ENCODE measurements around the gene FAM227B. TPM values are rescaled to one million over a fixed set of nuclear protein-coding genes. Genes with fewer than 3 reads are reported as not detected.
"Not testable (repeated sequence)": the region's sequence is repeated elsewhere in the genome, so short reads cannot be mapped to it uniquely, and the experiment has no call there.

FAM227B gene
- total RNA-seq, 1 donor from 2014 or later, result 4.6 TPM

DNA sequence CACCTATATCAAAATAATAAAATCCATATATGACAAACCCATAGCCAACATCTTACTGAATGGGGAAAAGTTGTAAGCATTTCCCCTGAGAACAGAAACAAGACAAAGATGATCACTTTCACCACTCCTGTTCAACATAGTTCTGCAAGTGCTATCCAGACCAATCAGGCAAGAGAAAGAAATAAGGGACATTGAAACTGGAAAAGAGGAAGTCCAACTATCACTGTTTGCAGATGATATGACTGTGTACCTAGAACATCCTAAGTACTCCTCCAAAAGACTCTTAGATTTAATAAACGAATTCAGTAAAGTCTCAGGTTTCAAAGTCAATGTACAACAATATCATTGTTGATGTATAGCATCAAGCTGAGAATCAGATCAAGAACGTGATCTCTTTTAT is 233.1 kb downstream of the FAM227B start:
- intact Hi-C loops (cut with micrococcal nuclease), result no loop called here

DNA sequence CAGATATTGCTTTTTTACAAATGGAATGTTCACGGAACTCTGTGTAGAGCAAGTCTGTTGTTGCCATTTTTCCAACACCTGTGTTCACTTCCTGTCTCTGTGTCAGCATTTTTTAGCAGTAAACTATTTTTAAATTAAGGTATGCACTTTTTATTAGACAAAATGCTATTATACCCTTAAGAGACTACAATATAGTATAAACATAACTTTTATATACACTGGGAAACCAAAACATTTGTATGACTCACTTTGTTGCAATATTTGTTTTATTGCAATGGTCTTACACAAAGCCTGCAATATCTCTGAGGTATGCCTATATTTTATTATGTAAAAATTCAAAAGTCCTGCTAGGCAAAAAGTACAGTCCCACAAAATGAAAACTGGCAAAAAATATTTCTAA is 237.4 kb downstream of the FAM227B start:
- intact Hi-C loops (cut with micrococcal nuclease), result loop anchor here (5.0 kb wide), 1 partner anchor 49 kb away; no protein-coding TSS in a partner anchor

DNA sequence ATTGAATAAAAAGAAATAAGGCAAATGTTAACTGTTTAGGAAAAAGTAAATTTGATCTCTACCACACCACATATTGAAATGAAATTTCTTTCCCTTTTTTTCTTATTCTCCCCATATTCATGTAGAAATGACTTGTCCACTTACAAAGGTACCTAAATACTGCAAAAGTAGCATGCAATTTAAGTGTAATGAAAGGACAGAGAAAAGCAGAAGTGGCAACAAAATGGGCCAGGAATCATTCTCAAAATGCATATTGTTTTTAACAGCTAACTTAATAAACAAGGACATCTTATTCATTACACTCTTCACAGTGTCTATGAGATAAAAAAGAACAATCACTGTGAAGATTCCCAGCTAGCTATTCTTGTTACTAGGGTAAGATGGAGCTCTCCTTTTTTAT is 238.2 kb downstream of the FAM227B start:
- intact Hi-C loops (cut with micrococcal nuclease), result loop anchor here (5.0 kb wide), 1 partner anchor 50 kb away; no protein-coding TSS in a partner anchor

- intact Hi-C loops (cut with micrococcal nuclease), result loop anchor here (5.0 kb wide), 1 partner anchor 51 kb away; no protein-coding TSS in a partner anchor
Observed at GRCh38 chr15:49380912-49381311, 239.7 kb downstream of the FAM227B start.

DNA sequence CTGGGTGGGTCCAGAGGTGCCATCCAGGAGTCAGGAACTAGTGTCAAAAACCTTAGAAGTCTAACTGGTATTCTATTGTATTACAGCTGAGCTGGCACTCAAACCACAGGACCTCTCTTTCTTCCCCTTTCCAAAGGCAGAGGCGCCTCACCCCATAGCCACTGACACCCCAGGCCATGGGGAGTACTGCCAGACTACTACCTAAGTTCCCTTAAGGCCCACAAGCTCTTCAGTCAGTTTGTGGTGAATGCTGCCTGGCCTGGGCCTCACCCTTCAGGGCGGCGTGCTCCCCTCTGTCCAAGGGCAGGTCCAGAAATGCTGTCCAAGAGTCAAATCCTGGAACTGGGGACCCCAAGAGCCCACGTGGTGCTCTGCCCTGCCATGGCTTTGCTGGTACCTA is 240.6 kb downstream of the FAM227B start:
- intact Hi-C loops (cut with micrococcal nuclease), result loop anchor here (5.0 kb wide), 1 partner anchor 52 kb away; no protein-coding TSS in a partner anchor

- intact Hi-C loops (cut with micrococcal nuclease), result loop anchor here (5.0 kb wide), 1 partner anchor 775 kb away; no protein-coding TSS in a partner anchor
Observed at GRCh38 chr15:49372366-49372765, 248.3 kb downstream of the FAM227B start.

DNA sequence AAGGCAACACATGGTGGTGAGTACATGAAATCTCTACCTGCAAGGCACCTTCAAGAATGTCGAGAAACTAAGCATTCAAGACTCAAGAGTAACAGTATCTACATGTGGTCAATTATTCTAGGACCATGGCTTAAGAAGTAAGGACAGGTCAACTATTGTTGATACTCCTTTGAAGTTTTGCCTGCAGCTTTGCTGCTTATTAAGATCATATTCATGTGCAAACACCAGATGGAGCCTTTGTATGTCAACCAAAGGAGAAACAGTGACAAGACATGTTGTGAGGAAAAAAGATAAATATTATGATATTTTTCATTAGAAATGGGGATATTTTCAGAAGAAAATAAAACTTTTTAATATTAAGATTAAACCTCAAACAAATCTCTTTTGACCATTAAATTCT is 249.8 kb downstream of the FAM227B start:
- intact Hi-C loops (cut with micrococcal nuclease), result loop anchor here (5.0 kb wide), 1 partner anchor 777 kb away; no protein-coding TSS in a partner anchor

- intact Hi-C loops (cut with micrococcal nuclease), result no loop called here
Observed at GRCh38 chr15:49366496-49366895, 254.1 kb downstream of the FAM227B start.

GRCh38 chr15:49361370-49361769 is 259.2 kb downstream of the FAM227B start:
- intact Hi-C loops (cut with micrococcal nuclease), result no loop called here

DNA sequence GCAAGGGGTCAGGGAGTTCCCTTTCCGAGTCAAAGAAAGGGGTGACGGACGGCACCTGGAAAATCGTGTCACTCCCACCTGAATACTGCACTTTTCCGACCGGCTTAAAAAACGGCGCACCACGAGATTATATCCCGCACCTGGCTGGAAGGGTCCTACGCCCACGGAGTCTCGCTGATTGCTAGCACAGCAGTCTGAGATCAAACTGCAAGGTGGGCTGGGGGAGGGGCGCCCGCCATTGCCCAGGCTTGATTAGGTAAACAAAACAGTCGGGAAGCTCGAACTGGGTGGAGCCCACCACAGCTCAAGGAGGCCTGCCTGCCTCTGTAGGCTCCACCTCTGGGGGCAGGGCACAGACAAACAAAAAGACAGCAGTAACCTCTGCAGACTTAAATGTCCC is 266.2 kb downstream of the FAM227B start:
- intact Hi-C loops (cut with micrococcal nuclease), result not testable (repeated sequence)

DNA sequence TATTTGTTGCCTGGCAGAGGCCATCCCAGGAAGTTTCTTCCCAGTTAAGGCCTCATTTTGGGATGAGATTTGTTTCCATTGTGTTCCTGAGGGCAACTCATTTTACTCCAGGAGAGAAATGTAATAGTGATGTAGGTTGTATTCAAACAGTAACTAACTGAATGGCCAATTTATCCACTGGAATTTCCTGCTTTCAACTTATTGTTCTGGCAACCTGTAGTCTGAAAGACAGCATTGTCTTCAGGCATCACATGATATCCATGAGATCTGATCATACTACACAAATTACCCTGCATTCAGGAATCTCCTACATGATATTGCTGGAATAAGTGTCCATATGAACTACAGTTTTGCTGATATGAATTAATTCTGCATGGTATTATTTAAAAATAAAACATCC is 277.1 kb downstream of the FAM227B start:
- intact Hi-C loops (cut with micrococcal nuclease), result no loop called here

- intact Hi-C loops (cut with micrococcal nuclease), result no loop called here
Observed at GRCh38 chr15:49339656-49340055, 281.0 kb downstream of the FAM227B start.

DNA sequence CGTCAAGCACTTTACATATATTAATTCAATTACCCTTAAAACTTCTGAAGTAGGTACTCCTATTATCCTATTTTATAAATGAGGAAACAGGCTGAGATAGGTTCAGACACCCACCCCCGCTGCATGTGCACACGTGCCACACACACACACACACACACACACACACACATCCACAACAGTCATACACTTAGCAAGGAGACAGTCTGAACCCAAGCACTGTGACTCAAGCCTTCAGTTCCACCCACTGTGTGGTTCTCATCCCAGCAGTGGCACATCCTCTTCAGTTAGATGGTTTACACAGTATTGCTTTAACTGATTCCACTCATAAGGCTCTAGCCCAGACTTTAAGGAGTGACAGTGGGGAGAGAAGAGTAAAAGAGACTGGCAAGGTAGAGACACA is 288.7 kb downstream of the FAM227B start:
- intact Hi-C loops (cut with micrococcal nuclease), result no loop called here

DNA sequence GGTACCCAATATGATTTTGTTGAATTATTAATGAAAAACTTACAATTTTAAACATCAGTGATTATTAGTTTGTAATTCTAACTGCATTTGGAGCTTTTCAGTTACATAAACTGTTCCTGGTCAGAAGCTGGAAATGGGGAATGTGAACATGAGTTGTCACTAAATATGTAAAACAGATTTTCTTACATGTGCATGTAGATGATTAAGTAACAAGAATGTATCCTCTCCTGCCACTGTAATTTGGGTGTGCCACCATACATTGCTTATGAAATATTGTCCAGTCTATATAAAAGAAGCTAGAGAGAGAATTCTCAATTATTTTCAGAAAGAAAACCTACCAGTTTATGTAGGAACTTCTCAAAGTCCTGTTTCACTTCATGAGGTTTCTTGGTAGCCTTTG is 289.2 kb downstream of the FAM227B start:
- intact Hi-C loops (cut with micrococcal nuclease), result no loop called here

GRCh38 chr15:49330166-49330565 is 290.5 kb downstream of the FAM227B start:
- intact Hi-C loops (cut with micrococcal nuclease), result no loop called here

DNA sequence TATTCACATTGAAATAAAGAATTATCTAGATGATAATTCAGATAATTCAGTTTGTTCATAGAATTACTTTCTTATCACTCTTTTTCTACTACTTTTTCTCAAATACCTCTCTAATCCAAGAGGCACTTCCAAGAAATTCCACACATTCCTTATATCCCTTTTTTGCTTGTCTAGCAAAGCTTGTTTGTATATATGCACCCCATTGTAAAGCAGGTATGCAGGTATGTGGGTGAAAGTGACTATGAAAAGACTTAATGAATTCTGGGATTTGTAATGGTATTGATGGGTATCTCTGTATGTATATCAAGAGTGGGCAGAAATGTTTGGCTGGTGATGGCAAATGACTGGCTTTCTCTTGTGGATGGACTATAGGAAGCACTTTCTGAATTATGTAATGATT is 291.7 kb downstream of the FAM227B start:
- intact Hi-C loops (cut with micrococcal nuclease), result no loop called here

DNA sequence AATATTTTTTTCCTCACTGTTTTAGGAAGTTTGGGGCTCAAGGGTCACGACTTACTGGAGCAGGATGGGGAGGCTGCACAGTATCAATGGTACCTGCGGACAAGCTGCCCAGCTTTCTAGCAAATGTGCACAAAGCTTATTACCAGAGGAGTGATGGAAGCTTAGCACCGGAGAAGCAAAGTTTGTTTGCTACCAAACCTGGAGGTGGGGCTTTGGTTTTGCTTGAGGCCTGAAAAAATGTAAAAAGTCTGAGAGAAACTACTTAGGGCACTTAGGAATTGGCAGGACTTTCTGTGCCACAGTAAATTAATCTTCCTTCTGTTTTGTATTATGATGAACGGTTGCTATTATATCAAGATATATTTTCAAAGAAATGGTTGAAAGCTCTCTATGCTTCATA is 292.7 kb downstream of the FAM227B start:
- intact Hi-C loops (cut with micrococcal nuclease), result no loop called here

- intact Hi-C loops (cut with micrococcal nuclease), result no loop called here
Observed at GRCh38 chr15:49323207-49323606, 297.4 kb downstream of the FAM227B start.

DNA sequence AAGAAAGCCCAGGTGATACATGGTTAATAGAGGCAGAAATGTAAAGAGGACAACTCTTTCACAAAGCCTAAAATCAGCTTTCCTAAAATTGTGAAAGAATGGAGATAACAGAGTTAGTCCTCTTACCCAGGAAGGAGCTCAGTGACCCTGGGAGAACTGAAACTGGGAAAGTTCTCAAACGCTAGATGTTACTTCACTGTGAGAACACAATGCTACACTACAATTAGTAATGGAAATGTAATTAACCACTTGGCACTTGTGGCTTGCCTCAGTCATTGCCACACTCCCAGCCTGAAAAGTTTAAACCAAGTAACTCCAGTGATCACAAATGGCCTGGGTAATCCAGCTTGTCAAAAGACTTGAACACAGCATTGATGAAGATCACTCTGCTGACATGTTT is 300.3 kb downstream of the FAM227B start:
- intact Hi-C loops (cut with micrococcal nuclease), result no loop called here

DNA sequence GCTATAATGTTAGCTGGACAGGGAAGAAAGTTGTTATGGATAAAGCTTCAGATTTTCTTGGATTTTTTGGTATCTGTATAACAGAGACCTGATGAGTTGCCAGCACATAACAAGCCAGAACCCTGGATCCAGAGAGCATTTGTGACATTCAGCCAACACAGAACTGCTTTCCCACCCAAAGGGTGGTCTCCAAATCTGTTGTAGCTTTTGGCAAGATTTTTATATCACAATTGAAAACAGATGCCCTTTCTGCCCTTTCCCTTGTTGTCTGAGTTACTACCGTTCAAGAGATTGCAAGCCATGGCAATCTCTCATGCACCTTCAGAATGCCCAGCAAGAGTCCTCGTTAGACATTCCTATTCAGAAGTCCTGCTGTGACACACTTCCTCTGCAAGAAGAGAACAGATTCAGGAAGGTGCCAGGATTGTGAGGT is 305.2 kb downstream of the FAM227B start:
- intact Hi-C loops (cut with micrococcal nuclease), result no loop called here

- intact Hi-C loops (cut with micrococcal nuclease), result no loop called here
Observed at GRCh38 chr15:49314716-49315115, 305.9 kb downstream of the FAM227B start.

DNA sequence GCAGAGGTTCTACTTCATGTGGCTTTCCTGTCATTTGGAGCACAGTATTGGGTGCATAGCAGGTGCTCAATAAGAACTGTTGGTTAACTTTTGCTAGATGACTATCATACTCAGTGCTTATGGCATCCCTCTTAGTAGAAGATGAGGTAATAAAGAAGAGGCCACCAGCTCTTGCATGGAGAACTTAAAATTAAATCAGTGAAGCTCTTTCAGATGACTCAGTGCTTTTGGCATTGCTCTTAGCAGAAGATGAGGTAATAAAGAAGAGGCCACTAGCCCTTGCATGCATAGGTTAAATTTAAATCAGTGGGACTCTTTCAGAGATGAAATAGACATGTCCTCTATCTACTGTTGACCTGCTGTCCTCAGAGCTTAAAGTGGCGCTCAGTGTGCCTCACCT is 307.0 kb downstream of the FAM227B start:
- intact Hi-C loops (cut with micrococcal nuclease), result no loop called here

DNA sequence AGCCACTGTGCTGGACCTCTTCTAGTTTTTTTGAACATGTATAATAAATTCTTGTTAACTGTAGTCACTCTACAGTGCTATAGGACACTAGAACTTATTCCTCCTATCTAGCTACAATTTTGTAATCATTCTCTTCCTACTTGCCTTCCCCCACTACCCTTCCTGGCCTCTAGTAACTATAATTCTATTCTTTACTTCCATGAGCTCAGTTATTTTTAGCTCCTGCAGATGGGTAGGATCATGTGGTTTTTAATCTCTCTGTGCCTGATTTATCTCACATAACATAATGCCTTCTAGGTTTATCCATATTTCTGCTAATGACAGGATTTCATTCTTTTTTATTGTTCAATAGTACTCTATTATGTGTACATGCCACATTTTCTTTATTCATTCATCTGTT is 310.7 kb downstream of the FAM227B start:
- intact Hi-C loops (cut with micrococcal nuclease), result no loop called here

DNA sequence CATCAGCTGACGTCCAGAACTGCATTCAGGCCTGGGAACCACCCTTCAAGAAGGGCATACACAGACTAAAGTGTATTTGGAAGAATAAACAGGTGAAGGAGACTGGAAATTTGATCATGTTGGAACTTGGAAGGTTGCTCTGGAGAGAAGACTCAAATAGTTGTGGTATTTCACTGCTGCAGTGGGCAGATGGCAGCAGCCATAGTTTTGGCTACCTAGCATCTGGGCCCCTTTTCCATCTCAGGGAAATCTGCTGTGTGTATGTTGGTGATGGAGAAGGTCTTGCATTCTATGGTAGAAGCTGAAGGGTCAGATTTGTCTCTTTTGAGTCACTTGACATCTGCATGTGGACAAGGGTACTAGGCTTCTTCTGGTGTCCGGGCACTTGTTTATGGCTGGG is 311.9 kb downstream of the FAM227B start:
- intact Hi-C loops (cut with micrococcal nuclease), result no loop called here
